ENCODE measurements around the gene MISP. TPM values are rescaled to one million over a fixed set of nuclear protein-coding genes. Genes with fewer than 3 reads are reported as not detected.

The MISP gene
- total and polyA plus RNA-seq, 9 of the 15 experiments (the other 6 are each of a cell fraction or from before 2014, with no cell fraction given): 0.04 to 0.29 (median 0.05) TPM; not detected in 5

DNA sequence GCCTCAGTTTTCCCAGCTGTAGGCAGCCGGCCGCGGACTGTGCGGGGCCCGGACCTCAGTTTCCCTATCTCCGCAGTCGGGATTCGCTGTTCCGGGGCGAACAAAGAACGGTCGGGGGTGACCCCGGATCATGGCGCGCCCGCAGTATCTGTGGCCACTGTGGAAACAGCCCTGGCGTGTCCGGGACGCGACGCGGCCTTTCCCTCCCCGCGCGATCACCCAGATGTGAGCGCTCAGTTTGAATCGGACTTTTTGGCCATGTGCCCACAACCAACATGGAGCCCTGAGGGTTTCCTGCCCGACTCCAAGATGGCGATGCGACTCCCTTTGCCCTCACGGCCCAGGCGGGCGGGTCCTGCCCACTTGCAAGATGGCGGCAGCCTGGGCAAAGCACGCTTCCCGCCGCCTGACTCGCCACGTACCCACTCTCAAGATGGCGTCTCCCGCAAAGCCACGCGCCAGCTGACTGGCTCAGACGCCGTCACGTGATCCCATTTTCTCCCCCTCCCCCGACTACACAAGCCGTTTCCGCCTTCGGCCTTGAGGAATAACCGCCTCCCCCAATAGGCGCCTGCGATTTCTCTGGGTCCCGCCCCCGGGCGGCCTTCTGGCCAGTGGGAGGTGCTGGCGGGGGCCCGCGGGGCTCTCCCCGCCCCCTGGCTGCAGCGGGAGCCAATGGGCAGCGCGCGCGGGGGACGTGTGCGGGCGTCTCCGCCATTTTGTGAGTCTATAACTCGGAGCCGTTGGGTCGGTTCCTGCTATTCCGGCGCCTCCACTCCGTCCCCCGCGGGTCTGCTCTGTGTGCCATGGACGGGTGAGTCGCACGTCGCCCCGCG lies 46.0 kb downstream of the MISP start, which contains the start of gene PTBP1 (continued):
- TF ChIP-seq SIRT6 (IDR thresholded peaks at IDR 0.05; ENCODE audit: low read depth, low read length): no peak
- TF ChIP-seq RCOR1 (IDR thresholded peaks at IDR 0.05; ENCODE audit: borderline replicate concordance in 1 of 2, low read depth in 2 of 2, low read length in 2 of 2): peak in 1 of 2 experiments; percentile 51; a peak in 2 of 4 replicates
- TF ChIP-seq NFE2L1 (tag; IDR thresholded peaks at IDR 0.05; ENCODE audit: borderline replicate concordance, low read depth): no peak
- no peak for TF ChIP-seq IFI16 (CRISPR knock-in tag; IDR thresholded peaks at IDR 0.05)
- TF ChIP-seq, protein P1, sequence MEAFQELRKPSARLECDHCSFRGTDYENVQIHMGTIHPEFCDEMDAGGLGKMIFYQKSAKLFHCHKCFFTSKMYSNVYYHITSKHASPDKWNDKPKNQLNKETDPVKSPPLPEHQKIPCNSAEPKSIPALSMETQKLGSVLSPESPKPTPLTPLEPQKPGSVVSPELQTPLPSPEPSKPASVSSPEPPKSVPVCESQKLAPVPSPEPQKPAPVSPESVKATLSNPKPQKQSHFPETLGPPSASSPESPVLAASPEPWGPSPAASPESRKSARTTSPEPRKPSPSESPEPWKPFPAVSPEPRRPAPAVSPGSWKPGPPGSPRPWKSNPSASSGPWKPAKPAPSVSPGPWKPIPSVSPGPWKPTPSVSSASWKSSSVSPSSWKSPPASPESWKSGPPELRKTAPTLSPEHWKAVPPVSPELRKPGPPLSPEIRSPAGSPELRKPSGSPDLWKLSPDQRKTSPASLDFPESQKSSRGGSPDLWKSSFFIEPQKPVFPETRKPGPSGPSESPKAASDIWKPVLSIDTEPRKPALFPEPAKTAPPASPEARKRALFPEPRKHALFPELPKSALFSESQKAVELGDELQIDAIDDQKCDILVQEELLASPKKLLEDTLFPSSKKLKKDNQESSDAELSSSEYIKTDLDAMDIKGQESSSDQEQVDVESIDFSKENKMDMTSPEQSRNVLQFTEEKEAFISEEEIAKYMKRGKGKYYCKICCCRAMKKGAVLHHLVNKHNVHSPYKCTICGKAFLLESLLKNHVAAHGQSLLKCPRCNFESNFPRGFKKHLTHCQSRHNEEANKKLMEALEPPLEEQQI (IDR thresholded peaks at IDR 0.05): no peak
- TF ChIP-seq, protein P2, sequence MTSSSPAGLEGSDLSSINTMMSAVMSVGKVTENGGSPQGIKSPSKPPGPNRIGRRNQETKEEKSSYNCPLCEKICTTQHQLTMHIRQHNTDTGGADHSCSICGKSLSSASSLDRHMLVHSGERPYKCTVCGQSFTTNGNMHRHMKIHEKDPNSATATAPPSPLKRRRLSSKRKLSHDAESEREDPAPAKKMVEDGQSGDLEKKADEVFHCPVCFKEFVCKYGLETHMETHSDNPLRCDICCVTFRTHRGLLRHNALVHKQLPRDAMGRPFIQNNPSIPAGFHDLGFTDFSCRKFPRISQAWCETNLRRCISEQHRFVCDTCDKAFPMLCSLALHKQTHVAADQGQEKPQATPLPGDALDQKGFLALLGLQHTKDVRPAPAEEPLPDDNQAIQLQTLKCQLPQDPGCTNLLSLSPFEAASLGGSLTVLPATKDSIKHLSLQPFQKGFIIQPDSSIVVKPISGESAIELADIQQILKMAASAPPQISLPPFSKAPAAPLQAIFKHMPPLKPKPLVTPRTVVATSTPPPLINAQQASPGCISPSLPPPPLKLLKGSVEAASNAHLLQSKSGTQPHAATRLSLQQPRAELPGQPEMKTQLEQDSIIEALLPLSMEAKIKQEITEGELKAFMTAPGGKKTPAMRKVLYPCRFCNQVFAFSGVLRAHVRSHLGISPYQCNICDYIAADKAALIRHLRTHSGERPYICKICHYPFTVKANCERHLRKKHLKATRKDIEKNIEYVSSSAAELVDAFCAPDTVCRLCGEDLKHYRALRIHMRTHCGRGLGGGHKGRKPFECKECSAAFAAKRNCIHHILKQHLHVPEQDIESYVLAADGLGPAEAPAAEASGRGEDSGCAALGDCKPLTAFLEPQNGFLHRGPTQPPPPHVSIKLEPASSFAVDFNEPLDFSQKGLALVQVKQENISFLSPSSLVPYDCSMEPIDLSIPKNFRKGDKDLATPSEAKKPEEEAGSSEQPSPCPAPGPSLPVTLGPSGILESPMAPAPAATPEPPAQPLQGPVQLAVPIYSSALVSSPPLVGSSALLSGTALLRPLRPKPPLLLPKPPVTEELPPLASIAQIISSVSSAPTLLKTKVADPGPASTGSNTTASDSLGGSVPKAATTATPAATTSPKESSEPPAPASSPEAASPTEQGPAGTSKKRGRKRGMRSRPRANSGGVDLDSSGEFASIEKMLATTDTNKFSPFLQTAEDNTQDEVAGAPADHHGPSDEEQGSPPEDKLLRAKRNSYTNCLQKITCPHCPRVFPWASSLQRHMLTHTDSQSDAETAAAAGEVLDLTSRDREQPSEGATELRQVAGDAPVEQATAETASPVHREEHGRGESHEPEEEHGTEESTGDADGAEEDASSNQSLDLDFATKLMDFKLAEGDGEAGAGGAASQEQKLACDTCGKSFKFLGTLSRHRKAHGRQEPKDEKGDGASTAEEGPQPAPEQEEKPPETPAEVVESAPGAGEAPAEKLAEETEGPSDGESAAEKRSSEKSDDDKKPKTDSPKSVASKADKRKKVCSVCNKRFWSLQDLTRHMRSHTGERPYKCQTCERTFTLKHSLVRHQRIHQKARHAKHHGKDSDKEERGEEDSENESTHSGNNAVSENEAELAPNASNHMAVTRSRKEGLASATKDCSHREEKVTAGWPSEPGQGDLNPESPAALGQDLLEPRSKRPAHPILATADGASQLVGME (CRISPR knock-in tag; IDR thresholded peaks at IDR 0.05): no peak
- TF ChIP-seq THRAP3 (IDR thresholded peaks at IDR 0.05; ENCODE audit: borderline replicate concordance): no peak
- no peak for TF ChIP-seq FOXA1 (IDR thresholded peaks at IDR 0.05; ENCODE audit: borderline replicate concordance)
- TF ChIP-seq KAT7 (CRISPR knock-in tag; IDR thresholded peaks at IDR 0.05; ENCODE audit: borderline replicate concordance): no peak; the same call in 1 of the 2 replicates
- TF ChIP-seq, protein P3, sequence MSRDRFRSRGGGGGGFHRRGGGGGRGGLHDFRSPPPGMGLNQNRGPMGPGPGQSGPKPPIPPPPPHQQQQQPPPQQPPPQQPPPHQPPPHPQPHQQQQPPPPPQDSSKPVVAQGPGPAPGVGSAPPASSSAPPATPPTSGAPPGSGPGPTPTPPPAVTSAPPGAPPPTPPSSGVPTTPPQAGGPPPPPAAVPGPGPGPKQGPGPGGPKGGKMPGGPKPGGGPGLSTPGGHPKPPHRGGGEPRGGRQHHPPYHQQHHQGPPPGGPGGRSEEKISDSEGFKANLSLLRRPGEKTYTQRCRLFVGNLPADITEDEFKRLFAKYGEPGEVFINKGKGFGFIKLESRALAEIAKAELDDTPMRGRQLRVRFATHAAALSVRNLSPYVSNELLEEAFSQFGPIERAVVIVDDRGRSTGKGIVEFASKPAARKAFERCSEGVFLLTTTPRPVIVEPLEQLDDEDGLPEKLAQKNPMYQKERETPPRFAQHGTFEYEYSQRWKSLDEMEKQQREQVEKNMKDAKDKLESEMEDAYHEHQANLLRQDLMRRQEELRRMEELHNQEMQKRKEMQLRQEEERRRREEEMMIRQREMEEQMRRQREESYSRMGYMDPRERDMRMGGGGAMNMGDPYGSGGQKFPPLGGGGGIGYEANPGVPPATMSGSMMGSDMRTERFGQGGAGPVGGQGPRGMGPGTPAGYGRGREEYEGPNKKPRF (IDR thresholded peaks at IDR 0.05; ENCODE audit: low read depth, low read length): no peak
- TF ChIP-seq SMARCA4 (IDR thresholded peaks at IDR 0.05): no peak
- TF ChIP-seq EGR1 (conservative IDR thresholded peaks at IDR 0.05): peak; percentile 97
- TF ChIP-seq, protein P4, sequence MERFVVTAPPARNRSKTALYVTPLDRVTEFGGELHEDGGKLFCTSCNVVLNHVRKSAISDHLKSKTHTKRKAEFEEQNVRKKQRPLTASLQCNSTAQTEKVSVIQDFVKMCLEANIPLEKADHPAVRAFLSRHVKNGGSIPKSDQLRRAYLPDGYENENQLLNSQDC (CRISPR knock-in tag; IDR thresholded peaks at IDR 0.05): no peak
- TF ChIP-seq BMI1 (IDR thresholded peaks at IDR 0.05; ENCODE audit: low read length): no peak
- no peak; the same call in 1 of the 2 replicates for TF ChIP-seq LEF1 (IDR thresholded peaks at IDR 0.05)
- no peak for TF ChIP-seq NELFE (IDR thresholded peaks at IDR 0.05; ENCODE audit: insufficient read depth, insufficient read length)
- no peak for TF ChIP-seq HSF4 (CRISPR knock-in tag; IDR thresholded peaks at IDR 0.05; ENCODE audit: borderline replicate concordance)
